T-helper 1 cell treated with Interleukin-12 subunit alpha and Interleukin-12 subunit beta and Interleukin-4 antibody, amounts not matched to agents 30 μg/mL and 1 μg/mL, for 36 hours (primary cell): ENCODE data around the gene PARP3.

ENCODE experiments used
- H3K27ac Mint-ChIP-seq: one replicate; pipeline ENCODE4 v1.8.0; 2021; ENCODE audit warnings: mild to moderate bottlenecking, mixed read lengths
- H3K27me3 Mint-ChIP-seq: one replicate; pipeline ENCODE4 v1.8.0; 2021; ENCODE audit warnings: low read depth, mixed read lengths
- H3K36me3 Mint-ChIP-seq: one replicate; pipeline ENCODE4 v1.8.0; 2021; ENCODE audit warnings: low read depth, mixed read lengths
- H3K4me1 Mint-ChIP-seq: one replicate; pipeline ENCODE4 v1.8.0; 2021; ENCODE audit warnings: low read depth, mixed read lengths
- H3K4me3 Mint-ChIP-seq: one replicate; pipeline ENCODE4 v1.8.0; 2021; ENCODE audit warnings: mild to moderate bottlenecking, moderate library complexity, mixed read lengths
- H3K9me3 Mint-ChIP-seq: one replicate; pipeline ENCODE4 v1.8.0; 2021; ENCODE audit warnings: mixed read lengths

PARP3 gene

DNA sequence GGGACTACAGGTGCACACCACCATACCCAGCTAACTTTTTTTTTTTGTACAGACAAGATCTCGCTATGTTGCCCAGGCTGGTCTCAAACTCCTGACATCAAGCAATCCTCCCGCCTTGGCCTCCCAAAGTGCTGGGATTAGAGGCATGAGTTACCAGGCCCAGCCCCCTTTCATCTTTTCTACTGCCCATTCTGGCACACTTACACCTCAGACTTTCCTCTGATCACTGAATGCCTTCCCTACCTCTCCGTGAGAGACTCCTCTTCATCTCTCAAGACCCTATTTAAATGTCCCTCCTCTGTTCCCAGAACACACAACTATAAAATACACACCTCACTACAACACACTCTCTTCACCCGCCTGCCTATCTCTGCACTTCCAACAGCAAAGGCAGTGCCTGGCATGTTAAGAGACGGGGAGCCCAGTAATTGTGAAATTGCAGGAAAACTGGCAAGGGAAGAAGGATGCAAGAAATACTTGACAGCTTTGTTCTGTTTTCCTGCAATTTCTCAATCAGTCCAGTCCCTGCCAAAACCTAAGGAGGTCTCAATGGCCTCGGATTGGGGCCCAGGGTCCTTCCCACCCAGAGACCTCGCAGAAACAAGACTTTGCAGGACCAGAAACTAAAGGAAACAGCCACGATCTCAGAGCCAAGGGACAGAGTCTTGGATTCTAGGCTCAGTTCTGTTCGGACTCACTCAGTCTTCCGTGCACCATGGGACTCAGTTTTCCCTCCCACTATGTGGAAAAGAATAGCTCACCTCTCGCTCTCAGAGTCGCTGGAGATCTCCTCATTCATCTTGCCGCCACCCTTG lies 1.3 kb upstream of the PARP3 start:
- Mint-ChIP-seq H3K4me1 (peaks cover 27% of the 10 kb centered on the region), H3K4me3 (peak overlapping the region; percentile 94), H3K9me3 (no peaks in the 10 kb centered on the region), H3K27me3 (no peaks in the 10 kb centered on the region), H3K27ac (peak overlapping the region; percentile 67), H3K36me3 (peaks cover 13% of the 10 kb centered on the region)

DNA sequence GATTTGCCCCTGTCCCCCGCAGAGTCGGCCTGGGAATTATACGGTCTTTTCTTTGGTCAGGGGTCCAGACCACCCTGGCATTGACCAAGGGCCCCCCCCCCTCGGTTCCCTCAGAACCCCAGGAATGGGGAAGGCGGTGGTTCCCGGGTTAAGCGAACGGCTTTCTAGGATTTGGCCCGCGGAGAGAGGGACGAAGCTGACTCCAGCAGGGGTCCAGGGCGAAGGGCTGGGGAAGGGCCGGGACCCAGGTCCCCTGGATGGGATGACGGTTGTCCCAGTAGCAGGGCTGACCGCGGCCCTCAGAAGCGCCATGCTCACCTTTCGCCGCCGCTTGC lies 733 bp upstream of the PARP3 start:
- Mint-ChIP-seq H3K27ac (peak overlapping the region; percentile 67), H3K9me3 (no peaks in the 10 kb centered on the region), H3K27me3 (no peaks in the 10 kb centered on the region), H3K4me1 (peaks cover 27% of the 10 kb centered on the region), H3K4me3 (peak overlapping the region; percentile 94), H3K36me3 (peaks cover 13% of the 10 kb centered on the region)

DNA sequence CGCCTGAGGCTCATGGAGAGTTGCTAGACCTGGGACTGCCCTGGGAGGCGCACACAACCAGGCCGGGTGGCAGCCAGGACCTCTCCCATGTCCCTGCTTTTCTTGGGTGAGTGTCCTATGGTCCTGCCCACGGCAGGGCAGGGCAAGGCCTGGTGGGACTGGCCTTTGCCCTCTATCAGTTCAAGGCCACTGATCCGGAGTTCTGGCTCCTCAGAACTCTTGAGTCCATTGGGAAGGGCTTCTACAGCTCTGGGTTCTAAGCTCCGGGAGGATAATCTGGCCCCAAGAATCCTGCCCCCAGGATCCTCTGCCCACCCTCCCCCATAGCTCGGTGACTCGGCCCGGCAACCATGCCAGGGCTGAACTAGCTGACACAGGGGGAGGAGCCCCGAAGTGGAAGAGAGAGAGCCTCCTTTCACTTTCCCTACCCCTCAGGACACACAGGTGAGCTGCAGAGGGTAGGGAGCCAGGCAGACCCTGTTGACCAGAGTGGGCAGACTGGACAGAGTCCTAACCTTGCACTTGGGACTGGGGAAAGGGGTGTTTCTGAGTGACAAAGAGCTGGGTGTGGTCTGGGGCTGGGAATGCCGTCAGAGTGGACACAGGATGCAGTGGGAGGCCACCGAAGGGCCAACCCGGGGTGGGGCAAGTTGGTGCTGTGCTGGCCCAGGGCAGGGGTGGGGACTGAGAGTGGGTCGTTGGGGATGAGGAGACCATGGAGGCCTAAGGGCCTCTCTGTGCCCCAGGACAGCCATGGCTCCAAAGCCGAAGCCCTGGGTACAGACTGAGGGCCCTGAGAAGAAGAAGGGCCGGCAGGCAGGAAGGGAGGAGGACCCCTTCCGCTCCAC lies 664 bp downstream of the PARP3 start:
- H3K36me3 Mint-ChIP-seq = peaks cover 5% of the 10 kb centered on the region
- H3K9me3 Mint-ChIP-seq = no peaks in the 10 kb centered on the region
- H3K4me1 Mint-ChIP-seq = peaks cover 27% of the 10 kb centered on the region
- no peaks in the 10 kb centered on the region for H3K27me3 Mint-ChIP-seq
- H3K4me3 Mint-ChIP-seq = peak overlapping the region; percentile 94
- H3K27ac Mint-ChIP-seq = peak overlapping the region; percentile 89

DNA sequence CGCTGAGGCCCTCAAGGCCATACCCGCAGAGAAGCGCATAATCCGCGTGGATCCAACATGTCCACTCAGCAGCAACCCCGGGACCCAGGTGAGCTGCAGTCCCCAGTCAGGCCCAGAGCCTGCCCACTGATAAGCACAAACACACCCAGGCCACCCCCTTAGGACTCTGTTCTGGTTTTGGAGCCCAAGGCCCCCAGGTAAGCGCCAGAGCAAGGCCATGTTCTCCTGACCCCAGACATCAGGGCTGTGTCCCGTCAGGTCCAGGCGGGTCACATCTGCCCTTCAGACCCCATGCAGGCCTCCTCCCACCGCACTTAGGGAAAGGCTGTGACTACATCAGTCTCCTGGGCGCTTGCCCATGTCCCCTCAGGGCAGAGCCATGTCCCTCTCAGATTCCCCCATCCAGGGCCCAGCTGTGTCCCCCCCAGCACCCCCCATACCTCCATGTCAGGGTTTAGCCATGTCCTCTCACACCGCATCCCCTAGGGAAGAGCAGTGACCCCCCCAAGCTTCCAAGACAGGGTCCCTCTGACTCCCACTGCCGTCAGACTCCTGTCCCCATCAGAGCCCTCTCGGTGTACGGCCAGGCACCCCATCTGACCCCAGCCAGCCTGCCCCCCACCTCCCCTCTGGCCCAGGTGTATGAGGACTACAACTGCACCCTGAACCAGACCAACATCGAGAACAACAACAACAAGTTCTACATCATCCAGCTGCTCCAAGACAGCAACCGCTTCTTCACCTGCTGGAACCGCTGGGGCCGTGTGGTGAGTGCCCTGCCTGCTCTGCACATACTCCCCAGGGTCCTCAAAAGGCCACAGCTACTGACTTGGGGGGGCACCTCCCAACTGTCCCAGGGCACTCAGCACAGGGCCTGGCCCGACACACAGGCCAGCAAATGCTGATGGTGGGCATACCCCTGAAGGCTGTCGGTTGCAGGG lies 1.6 kb downstream of the PARP3 start:
- Mint-ChIP-seq H3K4me3 (no peak overlapping the region), H3K4me1 (peaks cover 23% of the 10 kb centered on the region), H3K36me3 (peaks cover 3% of the 10 kb centered on the region), H3K27me3 (no peaks in the 10 kb centered on the region), H3K27ac (peak overlapping the region; percentile 20), H3K9me3 (no peaks in the 10 kb centered on the region)

DNA sequence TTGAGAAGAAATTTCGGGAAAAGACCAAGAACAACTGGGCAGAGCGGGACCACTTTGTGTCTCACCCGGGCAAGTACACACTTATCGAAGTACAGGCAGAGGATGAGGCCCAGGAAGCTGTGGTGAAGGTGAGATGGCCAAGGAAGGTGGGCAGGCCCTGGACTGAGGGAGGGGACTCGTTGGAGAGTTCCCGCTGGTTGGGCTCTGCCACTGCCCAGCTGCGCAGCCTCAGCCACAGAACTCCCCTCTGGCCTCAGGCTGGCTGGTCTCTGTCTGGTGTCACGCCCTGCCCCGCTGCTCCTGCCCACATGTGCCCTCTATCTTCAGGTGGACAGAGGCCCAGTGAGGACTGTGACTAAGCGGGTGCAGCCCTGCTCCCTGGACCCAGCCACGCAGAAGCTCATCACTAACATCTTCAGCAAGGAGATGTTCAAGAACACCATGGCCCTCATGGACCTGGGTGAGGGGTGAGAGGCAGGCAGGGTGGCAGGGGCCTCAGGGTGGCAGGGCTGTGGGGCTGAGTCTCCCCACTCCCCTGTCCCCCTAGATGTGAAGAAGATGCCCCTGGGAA lies 2.4 kb downstream of the PARP3 start:
- Mint-ChIP-seq H3K36me3 (peaks cover 3% of the 10 kb centered on the region), H3K9me3 (no peaks in the 10 kb centered on the region), H3K27me3 (no peaks in the 10 kb centered on the region), H3K27ac (no peak overlapping the region), H3K4me3 (no peak overlapping the region), H3K4me1 (peaks cover 20% of the 10 kb centered on the region)

DNA sequence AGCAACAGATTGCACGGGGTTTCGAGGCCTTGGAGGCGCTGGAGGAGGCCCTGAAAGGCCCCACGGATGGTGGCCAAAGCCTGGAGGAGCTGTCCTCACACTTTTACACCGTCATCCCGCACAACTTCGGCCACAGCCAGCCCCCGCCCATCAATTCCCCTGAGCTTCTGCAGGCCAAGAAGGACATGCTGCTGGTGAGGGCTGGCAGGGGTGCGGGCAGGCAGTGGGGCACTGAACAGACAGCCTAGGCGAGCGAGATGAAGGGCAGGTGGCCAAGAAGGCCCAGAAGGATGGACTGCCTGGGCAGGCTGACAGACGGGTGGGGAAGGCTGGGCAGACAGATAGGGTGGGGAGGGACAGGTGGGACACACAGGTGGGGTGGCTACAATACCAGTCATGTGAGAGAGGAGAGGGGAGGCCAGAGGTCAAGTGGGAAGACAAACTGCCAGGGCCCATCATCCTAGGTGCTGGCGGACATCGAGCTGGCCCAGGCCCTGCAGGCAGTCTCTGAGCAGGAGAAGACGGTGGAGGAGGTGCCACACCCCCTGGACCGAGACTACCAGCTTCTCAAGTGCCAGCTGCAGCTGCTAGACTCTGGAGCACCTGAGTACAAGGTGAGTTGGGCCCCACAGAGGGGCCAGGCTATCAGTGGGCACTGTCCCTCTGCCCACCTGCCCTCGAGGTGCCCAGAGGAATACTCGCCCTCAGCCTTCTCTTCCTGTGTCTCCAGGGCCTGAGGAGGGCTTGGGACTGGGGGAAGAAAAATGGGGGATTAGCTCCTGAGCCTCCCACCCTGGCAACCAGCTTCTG lies 3.1 kb downstream of the PARP3 start:
- Mint-ChIP-seq H3K36me3 (peaks cover 3% of the 10 kb centered on the region), H3K27ac (no peak overlapping the region), H3K4me1 (peaks cover 18% of the 10 kb centered on the region), H3K27me3 (no peaks in the 10 kb centered on the region), H3K9me3 (no peaks in the 10 kb centered on the region), H3K4me3 (no peak overlapping the region)

DNA sequence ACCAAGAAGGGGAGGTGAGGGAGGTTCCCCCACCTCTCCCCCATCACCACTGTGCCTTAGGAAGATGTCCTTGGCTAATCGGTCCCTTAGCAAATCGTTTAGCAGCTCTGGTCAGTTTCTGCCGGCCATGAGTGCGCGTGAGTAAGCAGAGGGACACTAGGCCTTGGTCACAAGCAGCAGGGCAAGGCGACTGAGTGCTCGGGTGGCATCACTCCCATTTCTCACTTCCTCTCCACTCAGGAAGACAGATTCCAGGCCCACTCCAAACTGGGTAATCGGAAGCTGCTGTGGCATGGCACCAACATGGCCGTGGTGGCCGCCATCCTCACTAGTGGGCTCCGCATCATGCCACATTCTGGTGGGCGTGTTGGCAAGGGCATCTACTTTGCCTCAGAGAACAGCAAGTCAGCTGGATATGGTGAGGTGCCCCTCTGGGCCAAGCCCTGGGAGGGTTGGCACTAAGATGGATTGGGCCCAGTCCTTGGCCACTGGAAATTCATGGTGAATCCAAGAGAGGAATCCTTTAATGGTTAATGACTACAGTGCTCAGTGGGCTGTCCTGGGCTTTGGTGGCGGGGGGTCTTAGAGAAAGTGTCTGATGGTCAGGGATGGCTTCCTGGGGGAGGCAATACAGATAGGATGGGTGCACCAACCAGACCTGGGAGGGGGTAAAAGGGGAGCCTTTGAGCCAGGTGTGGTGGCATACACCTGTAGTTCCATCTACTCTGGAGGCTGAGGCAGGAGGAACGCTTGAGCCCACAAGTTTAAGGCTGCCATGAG lies 4.0 kb downstream of the PARP3 start:
- Mint-ChIP-seq H3K4me3 (no peak overlapping the region), H3K27me3 (peaks cover 4% of the 10 kb centered on the region), H3K9me3 (no peaks in the 10 kb centered on the region), H3K27ac (no peak overlapping the region), H3K4me1 (peaks cover 10% of the 10 kb centered on the region), H3K36me3 (no peaks in the 10 kb centered on the region)

DNA sequence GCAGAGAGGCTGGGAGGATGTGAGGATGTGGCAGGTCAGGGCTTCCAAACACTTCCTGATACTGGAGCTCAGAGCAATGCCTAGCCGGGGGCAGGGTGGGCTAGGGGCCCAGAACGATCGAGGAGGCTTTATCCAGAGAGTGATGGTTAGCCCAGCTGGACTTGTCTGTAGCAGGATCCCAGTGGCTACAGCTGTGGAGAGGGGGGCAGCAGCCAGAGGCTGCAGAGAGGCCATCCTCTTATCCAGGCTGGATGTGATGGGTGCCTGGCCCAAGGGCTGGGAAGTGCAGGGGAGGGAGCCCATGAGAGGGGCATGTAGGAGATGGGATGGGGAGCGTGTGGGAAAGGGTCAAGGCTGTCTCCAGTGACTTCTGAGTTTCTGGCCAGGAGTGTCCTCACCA lies 4.6 kb downstream of the PARP3 start:
- Mint-ChIP-seq H3K36me3 (no peaks in the 10 kb centered on the region), H3K4me3 (no peak overlapping the region), H3K9me3 (no peaks in the 10 kb centered on the region), H3K27me3 (peaks cover 7% of the 10 kb centered on the region), H3K4me1 (peaks cover 8% of the 10 kb centered on the region), H3K27ac (no peak overlapping the region)

DNA sequence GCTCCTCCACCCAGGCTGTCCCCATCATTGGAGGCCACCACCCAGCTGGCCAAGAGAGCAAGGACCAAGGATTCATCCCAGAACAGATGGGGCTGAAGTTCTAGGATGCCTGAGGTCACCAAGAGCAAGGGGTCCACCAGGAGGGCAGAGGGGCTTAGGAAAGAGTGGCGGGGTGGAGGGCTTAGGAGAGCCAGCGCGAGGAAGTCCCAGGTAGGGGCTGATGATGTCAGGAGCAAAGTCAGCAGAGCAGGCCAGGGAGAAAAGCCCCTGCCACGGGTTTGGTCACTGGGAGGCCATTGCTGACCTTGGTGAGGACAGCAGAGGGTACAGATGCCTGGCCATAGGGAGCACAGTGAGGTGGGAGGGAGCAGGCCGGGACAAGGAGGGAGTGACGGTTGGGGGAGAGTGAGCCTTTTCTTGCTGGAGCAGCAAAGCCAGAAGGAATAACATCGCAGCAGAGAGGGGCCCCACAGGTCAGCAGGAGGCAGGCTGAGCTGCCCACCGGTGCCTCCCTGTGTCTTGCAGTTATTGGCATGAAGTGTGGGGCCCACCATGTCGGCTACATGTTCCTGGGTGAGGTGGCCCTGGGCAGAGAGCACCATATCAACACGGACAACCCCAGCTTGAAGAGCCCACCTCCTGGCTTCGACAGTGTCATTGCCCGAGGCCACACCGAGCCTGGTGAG lies 5.2 kb downstream of the PARP3 start:
- Mint-ChIP-seq H3K27ac (no peak overlapping the region), H3K4me1 (peaks cover 7% of the 10 kb centered on the region), H3K9me3 (no peaks in the 10 kb centered on the region), H3K4me3 (no peak overlapping the region), H3K36me3 (no peaks in the 10 kb centered on the region), H3K27me3 (peaks cover 11% of the 10 kb centered on the region)

DNA sequence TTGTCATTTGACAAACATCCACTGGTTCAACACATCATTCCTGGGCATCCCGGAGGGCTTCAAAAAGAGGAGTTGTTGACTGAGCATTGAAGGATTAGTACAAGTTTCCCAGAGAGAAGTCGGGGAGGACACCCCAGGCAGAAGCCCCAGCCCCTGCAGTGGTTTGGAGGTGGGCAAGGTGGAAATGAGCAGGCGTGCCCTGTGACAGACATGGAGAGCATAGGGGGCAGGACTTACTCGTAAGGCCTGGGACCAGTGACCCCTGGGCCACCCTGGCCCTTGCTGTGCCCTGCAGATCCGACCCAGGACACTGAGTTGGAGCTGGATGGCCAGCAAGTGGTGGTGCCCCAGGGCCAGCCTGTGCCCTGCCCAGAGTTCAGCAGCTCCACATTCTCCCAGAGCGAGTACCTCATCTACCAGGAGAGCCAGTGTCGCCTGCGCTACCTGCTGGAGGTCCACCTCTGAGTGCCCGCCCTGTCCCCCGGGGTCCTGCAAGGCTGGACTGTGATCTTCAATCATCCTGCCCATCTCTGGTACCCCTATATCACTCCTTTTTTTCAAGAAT lies 5.9 kb downstream of the PARP3 start:
- Mint-ChIP-seq H3K27me3 (peaks cover 14% of the 10 kb centered on the region), H3K27ac (no peak overlapping the region), H3K4me1 (no peaks in the 10 kb centered on the region), H3K9me3 (no peaks in the 10 kb centered on the region), H3K36me3 (no peaks in the 10 kb centered on the region), H3K4me3 (no peak overlapping the region)

DNA sequence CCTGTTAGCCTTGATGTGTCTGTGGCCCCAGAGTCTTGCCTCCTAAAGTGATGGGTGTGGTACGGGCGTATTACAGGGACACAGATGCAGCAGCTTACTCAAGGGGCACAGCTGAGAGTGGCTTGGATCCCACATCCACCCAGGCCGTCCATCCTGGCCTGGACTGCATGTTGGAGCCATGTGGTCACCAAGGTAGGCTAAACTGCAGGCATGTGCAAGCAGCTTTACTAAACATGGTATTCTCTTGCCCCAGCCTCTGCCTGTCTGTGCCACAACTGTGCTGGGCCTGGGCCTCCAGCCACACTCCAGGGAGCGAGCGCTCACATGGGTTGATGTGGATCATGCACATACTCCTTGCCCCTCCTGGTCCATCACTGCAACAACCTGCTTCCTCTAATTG lies 7.0 kb downstream of the PARP3 start:
- H3K4me3 Mint-ChIP-seq = no peak overlapping the region

DNA sequence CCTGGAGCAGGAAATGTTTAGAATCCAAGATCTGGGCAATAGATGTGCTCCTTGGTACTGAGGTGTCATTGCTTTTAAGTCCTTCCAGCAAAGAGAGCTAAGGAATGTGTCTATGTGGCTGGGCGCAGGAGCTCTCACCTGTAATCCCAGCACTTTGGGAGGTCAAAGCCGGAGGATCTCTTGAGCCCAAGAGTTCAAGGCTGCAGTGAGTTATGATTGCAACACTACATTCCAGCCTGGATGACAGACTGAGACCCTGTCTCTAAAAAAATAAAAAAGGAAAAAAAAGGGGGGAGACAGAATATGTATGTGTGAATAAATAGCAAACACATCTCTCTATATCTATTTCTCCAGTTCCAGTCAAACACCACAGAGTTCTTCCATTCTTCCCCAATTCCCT lies 8.7 kb downstream of the PARP3 start:
- no peaks in the 10 kb centered on the region for H3K9me3 Mint-ChIP-seq
- no peaks in the 10 kb centered on the region for H3K4me1 Mint-ChIP-seq
- no peak overlapping the region for H3K27ac Mint-ChIP-seq
- H3K36me3 Mint-ChIP-seq = peaks cover 2% of the 10 kb centered on the region
- H3K27me3 Mint-ChIP-seq = peaks cover 37% of the 10 kb centered on the region
- H3K4me3 Mint-ChIP-seq = no peak overlapping the region

More for the DNA sequence above, 7.0 kb downstream of the PARP3 start:
- H3K36me3 Mint-ChIP-seq = peaks cover 2% of the 10 kb centered on the region
- H3K4me1 Mint-ChIP-seq = no peaks in the 10 kb centered on the region
- peaks cover 24% of the 10 kb centered on the region for H3K27me3 Mint-ChIP-seq
- H3K27ac Mint-ChIP-seq = no peak overlapping the region
- H3K9me3 Mint-ChIP-seq = no peaks in the 10 kb centered on the region
